ENCODE results near the gene CLEC4E.
"Not testable (repeated sequence)": the region's sequence is repeated elsewhere in the genome, so short reads cannot be mapped to it uniquely, and the experiment has no call there.

The CLEC4E gene

DNA sequence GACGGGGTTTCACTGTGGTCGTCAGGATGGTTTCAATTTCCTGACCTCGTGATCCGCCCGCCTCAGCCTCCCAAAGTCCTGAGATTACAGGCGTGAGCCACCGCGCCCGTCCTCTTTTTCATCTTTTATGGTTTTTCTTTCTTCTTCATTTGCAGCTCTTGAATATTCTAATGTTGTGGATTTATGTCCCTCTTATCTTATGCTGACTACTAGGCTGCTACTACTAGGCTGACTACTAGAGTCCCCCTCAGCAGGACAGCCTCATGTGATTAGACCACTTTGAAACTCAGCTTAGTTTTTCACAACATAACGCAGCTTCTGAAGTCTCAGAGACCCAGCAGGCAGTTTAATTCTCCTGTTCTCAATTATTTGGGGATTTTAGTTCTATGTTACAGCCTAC, 857 bp upstream of the CLEC4E start:
- no peak for DNase-seq

DNA sequence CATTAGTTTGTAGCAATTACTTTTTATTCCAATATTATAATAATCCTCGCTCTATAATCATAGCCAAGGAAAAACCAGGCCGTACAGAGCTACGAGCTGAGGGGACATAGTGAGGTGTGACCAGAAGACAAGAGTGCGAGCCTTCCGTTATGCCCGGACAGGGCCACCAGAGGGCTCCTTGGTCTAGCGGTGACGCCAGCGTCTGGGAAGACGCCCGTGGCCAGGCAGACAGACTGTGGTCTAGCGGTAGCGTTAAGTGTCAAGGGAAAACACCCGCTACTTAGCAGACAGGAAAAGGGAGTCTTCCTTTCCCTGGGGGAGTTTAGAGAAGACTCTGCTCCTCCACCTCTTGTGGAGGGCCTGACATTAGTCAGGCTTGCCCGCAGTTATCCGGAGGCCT, 2.9 kb downstream of the CLEC4E start:
- not testable (repeated sequence) for DNase-seq

DNA sequence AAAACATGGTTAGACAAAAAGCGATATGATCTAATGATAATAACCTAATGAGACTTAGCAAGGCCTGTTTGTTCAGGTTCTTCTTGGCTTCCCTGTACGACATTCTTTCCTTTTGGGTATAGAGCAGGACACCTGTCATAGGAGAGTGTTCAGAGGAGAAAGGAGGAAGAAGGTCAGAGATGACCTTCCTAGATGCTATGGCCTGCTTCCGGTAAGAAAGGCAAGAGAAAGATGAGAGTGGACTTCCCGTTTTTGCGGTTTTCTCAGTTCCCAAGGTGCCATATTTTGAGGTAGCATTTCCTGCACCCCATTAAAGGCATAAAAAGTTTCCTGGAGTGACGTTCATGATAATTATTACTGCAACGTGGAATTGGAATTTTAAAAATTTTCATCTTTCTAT, 8.7 kb downstream of the CLEC4E start:
- DNase-seq = no peak

DNA sequence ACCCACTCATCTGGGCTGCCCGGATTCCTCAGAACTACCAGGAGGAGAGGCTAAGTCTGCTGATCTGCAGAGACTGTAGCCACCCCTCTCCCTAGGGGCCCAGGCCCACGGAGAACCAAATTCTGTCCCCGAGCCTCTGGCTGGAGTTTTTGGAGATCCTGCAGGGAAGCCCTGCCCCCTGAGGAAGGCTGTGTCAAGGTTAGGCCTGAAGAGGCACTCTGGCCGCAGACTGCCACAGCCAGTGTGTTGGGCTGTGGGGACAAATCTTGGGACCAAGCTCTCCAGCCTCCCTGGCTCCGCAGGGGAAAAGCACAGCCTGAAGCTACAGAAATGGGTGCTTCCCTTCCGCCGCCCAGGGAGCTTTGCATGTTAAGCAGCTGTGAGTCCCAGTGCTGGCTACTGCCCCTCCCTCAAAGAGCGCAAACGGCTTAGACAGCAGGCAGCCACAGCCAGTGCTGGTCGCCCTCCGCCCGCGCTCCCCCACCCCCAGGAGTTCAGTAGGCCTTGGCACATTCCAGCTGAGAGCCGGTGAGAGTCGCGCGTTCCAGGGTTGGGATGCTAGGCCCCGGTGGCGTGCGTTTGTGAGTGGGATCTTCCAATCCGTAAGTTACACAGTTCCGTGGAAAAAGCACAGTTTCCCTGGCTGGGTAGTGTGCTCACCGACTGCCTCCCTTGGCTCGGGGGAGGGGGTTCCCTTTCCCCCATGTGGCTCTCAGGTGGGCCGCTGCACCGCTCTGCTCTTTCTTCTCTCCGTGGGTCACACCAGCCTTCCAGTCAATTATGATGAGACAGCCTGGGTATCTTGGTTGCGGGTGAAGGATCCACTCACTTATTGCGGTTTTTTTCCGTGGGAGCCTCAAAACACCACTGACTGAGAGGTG, 13.2 kb downstream of the CLEC4E start:
- DNase-seq = no peak

DNA sequence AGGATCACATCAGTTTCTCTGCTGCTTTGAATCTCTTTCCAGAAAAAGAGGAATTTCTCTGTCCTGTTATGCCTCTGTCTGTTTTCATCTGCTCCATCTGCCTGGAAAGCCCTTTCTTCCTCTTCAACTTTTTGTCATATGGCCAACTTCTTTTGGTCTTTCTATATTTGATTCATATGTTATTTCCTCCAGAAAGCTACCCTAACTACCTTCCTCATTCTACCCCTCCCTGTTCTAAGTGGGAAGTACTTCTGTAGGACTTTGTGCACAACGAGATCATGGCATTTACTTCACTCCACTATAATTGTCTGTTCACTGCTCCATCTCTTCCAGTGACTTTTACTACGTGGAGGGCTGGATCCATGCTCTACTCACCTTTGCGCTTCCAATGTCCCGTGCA, 21.5 kb downstream of the CLEC4E start:
- DNase-seq = no peak

DNA sequence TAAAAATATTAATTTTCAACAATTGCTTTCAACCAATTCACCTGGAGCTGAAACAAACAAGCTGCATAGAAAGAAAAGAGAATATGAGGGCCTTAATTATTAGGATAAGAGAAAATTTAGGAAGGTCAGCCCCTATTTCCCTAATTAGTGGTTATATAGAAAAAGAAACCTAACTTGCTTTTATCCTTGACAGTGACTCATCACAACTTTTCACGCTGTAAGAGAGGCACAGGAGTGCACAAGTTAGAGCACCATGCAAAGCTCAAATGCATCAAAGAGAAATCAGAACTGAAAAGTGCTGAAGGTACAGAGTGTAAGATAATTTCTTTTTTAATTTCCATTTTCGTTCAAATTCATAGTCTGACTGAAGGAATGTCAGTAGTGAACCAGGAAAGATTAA, 22.7 kb downstream of the CLEC4E start:
- DNase-seq = no peak

DNA sequence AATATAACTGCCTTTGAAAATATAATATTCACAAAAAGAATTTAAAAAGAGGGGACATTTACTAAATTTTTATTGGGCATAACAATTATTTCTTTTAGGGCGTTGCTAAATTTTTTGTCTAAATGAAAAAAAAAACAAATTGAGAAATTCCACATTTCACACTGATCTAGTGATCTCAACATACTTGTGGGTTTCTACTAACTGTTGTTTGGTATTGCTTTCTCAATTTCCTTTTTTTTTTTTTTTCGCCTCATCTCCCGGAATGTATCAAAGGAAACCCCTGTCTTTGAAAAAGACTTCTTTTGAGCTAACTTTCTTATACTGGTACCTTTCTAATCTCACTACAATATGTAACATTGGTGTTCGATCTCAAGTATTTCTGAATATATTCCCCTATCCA, 27.4 kb downstream of the CLEC4E start, which contains the start of gene CLEC4D:
TSS of gene CLEC4D (plus strand) at position 248 of the 400 bp plus-strand sequence. CDS start 230 bp downstream, outside the sequence.
- DNase-seq = no peak

DNA sequence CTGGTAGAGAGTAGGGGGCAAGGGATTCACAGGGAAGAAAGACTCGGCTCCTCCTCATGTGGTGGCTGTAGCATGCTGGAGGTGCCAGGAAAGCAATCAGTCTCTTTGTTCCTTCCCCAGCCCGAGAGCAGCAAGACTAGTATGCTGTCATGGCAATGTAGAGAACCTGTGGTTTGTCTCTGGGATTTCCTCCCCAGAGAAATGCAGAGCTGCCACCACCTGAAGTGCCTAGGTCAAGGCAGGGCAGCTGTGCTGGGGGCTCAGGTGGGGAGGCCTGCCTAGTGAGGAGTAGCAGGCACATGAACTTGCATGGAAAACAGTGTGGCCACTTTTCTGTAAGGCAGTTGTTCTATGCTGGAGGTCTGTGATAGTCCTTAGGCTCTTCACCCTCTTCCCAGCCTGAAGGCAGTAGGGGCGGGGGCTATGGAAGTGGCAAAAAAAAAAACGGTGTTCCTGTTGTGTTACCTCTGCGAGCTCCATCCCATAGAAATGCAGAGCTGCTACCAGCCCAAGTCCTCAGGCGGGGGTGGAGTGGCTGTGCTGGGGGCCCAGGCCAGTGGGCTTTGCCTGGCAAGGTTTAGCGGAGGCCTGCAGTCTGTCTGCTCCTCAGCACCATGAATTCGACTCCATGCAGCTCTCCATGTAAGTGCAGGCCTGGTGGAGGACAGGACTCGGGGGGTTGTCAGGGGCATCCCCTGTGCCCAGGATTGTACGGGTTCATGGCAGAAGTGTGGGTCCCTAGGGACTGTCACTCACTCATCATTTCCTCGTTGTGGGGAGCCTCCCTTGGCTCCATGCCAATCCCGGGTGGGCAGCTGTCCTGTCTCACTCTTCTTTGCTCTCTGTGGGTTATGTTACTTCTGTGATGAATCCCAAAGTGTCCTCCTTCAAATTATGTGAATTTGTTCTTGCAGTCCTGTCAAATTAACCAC, 31.5 kb downstream of the CLEC4E start:
- DNase-seq = no peak

DNA sequence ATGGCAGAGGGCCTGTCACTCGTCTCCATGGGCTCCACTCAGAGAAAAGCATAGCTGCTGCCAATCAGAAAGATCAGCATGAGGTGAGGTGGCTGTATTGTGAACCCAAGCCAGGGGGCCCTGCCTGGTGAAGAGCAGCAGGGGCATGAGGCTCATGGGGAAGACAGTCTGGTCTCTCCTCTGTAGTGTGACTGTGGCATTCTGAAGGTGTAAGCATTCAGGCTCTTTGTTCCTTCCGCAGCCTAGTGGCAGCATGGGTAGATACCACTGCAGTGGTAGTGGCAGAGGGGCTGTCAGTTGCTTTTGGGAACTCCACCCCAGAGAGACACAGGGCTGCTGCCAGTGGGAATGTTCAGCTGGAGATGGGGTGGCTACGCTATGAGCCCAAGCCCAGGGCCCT, 32.5 kb downstream of the CLEC4E start:
- no peak for DNase-seq

DNA sequence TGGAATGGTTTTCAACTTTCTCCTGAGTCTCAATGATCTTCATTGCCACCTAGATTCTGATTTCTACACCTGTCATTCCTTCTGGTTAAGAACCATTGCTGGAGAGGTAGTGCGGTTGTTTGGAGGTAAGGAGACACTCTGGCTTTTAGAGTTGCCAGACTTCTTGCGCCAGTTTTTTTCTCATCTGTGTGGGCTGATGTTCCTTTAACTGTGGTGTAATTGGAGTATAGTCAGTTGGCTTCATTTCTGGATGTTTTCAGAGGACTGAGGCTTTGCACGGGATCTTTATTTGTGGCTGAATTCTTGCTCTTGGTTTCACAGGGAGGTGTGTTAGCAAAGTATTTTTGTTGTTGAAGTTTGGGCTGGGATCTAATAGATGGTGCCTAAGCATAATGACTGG, 33.1 kb downstream of the CLEC4E start:
- no peak for DNase-seq

DNA sequence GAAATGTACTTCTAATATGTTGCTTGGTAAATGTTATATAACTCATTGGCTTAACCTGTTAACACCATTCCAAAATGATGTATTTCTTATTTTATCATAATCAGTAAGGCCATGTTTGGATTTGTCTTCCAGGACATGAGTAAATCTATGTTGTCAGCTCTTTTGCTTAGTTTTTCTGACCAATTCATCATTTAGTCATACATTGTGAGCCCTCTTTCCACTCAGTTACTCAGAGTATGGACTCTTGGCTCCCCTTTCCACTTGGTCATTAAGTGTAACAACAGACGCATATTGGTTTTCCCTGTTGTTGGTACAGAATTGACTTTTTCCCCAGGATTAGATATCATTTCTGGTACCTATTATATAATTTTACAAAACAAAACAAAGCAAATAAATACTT, 36.4 kb downstream of the CLEC4E start:
- no peak for DNase-seq

DNA sequence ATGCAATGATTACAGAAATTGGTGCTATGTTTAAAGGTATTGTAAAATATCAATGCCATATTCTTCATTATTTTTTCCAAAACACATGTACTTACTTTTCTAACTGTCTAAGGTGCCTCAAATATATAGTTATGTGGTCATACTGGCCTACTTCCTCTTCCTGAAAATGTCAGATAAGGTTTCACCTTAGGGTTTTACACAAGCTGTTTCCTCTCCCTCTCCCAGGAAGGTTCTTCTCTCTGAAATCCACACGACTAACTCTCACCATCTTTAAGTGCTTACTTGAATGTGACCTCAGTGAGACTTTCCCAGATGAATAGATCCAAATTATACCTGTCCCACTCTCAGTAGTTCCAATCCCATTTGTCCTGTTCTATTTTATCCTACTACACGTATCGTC, 39.0 kb downstream of the CLEC4E start:
- no peak for DNase-seq

DNA sequence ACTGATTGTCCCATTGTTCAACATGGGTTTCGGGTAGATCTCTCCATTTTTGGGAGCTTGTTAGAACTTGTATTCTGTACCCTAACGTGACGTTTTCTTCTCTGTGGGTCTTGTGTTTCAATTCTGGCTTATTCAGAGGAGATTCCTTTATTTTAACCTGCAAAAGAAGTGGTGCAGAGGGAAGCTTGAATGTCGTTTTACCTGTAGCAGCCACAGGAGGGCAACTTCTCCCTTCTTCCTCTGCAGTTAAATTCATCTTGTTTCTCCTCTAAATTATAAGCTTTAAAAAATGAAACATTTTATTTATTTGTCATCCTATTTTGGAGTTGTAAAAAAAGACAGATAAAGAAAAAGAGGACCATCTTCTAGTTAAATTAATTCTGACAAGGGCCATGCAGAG, 41.1 kb downstream of the CLEC4E start:
- no peak for DNase-seq

DNA sequence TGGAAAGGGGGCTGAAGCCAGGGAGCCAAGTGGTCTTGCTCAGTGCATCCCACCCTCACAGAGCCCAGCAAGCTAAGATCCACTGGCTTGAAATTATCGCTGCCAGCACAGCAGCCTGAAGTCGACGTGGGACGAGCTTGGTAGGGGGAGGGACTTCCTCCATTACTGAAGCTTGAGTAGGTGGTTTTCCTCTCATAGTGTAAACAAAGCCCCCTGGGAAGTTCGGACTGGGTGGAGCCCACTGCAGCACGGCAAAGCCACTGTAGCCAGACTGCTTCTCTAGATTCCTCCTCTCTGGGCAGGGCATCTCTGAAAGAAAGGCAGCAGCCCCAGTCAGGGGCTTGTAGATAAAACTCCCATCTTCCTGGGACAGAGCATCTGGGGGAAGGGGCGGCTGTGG, 44.6 kb downstream of the CLEC4E start:
- not testable (repeated sequence) for DNase-seq

DNA sequence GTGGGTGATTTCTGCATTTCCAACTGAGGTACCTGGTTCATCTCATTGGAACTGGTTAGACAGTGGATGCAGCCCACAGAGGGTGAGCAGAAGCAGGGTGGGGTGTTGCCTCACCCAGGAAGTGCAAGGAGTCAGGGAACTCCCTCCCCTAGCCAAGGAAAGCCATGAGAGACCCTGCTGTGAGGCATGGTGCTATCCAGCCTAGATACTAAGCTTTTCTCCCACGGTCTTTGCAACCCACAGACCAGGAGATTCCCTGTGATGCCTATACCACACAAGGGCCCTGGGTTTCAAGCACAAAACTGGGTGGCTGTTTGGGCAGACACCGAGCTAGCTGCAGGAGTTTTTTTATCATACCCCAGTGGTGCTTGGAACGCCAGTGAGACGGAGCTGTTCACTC, 45.0 kb downstream of the CLEC4E start:
- not testable (repeated sequence) for DNase-seq

DNA sequence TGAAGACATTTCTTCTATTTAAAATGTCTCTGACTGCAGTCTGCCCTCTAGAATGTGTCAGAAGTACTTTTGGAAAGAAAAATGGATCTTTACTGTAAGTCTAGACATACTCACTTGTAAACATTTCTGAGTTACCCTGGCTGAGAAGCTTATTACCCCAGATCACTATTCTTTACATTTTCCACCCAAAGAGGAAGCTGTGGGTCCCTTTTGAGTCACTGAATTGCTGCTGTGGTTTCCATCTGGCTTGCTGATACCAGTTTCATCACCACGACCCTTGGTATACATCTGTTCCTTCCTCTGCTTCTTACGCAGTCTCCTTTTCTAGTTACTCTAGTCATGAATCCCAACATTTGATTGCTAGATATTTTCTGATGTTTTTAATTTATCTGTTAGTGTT, 47.6 kb downstream of the CLEC4E start:
- peak in 2 of 58 donors; percentile 2 to 3 for DNase-seq

DNA sequence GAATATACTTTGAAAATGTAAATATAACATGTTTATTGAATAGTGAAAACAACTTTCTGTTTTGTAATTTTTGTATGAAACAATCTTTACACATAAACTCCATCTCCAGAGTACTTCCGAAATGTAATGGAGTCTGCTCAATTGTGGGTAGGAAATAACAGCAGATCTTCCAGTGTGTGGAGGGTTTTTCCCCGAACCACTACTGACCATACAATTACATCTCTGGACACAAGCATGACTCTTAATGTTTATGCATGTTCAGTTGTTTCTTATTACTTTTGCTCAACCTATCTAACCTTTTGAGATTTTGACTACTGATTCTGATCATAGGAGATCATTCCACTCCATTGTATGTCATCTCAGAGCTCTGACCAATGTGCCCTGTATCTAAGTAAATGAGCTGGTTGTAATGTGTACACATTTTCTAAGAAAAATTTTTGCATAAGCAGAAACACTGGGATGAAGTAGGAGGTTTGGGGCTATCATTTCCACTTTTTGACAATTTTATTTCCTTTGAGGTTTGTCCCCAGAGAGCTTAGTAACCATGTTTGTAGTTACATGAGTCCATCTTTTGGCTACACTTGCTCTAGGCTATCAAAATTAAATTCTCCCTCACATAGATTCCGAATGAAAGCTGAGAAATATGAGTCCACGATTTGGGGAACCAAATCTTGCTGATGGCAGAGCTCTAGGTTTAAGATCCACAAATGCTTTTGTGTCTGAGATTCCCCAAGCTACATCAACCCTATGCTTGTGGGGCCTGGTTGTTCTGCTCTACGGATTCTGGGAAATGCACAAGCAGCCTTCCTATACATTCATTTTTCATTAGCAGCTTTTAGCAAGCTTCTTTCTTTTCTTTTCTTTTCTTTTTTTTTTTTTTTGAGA, 48.8 kb downstream of the CLEC4E start:
- DNase-seq = no peak
